GM18517 (cell line): ENCODE data around the gene DISP1.

Experiments
- ATAC-seq: cut with Tn5 transposase; IDR thresholded peaks from one replicate; pipeline ENCODE4 v1.9.1; 2021; ENCODE audit warnings: mild to moderate bottlenecking, moderate library complexity; ENCODE audit not compliant: unreplicated experiment

Gene DISP1

DNA sequence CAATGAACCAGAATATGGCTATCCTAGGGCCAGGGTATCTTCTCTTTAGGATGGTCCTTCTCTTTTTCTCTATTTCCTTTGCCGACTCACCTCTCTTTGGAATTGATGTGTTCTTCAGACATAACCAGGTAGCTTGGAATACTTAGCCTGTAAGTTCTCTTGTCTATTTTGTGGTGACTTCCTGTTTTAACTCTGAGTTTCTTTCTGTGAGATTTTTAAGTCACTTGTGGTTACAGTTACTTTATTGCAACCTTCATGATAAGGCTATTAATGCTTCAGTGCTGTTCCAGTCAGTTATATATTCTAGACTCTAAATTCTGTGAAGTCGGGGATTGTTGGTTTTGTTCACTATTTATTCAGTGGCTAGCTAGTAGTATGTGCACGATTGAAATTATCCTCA is 46.2 kb downstream of the DISP1 start:
- no peak for ATAC-seq
